ENCODE results near the gene AGBL1.

Gene AGBL1

GRCh38 chr15:86255247-86255646, 175.6 kb downstream of the AGBL1 start:
- DNase-seq = no peak

- DNase-seq = no peak
Measured at GRCh38 chr15:86256628-86257027, 177.0 kb downstream of the AGBL1 start.

- peak; percentile 56 for DNase-seq
Measured at GRCh38 chr15:86259589-86259988, 179.9 kb downstream of the AGBL1 start.

DNA sequence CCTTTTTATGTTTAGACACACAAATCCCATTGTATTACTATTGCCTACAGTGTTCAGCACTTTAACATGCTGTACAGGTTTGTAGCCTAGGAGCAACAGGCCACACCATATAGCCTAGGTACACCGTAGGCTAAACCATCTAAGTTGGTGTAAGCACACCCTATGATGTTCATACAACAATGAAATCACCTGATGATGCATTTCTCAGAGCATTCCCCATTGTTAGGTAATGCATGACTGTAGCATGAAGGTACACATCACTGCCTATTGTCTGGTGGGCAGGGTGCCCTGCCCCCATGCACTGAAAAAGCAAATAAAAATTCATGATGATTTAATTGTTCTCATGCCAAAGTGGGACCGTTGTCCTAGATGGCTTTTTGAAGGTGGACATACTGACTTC, 183.6 kb downstream of the AGBL1 start:
- DNase-seq = no peak

GRCh38 chr15:86266896-86267484, 187.3 kb downstream of the AGBL1 start:
- no peak for DNase-seq

GRCh38 chr15:86267892-86268291, 188.2 kb downstream of the AGBL1 start:
- DNase-seq = no peak

- no peak for DNase-seq
Measured at GRCh38 chr15:86268558-86268957, 188.9 kb downstream of the AGBL1 start.

DNA sequence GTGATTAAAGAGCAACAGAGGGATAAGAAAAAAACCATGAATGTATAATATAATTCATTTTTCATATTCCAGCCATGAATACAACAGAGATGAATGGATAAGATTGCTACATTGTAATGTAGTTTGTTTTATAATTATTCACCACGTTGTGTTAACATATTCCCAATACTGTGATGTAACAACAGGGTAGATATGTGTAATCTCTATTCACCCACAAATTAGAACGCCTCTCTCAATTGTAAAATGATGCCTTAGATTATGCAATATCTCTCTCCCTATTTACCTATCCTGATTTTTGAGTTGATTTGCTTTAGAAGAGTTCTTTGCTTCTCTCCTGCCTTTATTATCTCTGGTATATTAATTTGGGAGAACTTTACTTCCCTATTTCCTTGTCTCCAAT, 193.6 kb downstream of the AGBL1 start:
- no peak for DNase-seq

- no peak for DNase-seq
Measured at GRCh38 chr15:86275361-86275760, 195.7 kb downstream of the AGBL1 start.

- DNase-seq = no peak
Measured at GRCh38 chr15:86278586-86278985, 198.9 kb downstream of the AGBL1 start.

DNA sequence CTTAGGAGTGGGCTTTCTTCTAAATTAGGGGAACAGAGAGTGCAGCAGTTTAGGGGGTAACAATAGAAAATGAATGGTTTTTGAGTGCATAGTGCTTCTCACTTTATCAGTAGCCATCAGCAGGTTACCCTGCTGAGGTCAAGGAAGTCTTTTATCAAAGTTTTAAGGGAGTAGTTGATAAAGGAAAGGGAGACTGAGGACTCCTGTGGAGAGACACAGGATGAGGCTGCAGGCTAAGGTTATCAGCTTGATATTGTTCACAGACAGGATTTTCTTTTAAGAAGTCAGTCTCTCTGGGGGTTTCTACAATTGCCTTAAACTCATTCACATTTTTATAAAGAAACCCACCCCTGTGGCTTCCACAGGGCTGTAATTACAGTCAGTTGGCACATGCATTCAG, 205.0 kb downstream of the AGBL1 start:
- no peak for DNase-seq

DNA sequence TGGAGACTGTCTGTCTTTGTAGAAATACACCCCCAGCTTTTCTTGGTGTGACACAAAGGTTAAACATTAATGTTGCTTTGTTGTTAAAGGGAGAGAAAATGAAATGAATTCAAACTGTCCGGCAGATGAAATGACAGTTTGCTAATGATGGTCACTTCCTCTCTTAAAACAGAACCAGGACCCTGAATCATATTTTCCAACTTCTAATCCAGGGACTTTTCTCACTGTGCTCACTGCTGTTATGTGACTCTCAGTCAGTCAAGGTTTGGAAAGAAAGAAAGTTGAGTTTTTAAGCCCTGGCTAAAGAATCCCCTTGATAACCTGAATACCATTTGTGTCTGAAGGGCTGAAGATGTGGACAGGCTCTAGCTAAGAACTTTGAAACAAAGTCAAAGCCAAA, 215.8 kb downstream of the AGBL1 start:
- no peak for DNase-seq

- no peak for DNase-seq
Measured at GRCh38 chr15:86296769-86297168, 217.1 kb downstream of the AGBL1 start.

GRCh38 chr15:86300390-86301125, 220.9 kb downstream of the AGBL1 start:
- DNase-seq = no peak

DNA sequence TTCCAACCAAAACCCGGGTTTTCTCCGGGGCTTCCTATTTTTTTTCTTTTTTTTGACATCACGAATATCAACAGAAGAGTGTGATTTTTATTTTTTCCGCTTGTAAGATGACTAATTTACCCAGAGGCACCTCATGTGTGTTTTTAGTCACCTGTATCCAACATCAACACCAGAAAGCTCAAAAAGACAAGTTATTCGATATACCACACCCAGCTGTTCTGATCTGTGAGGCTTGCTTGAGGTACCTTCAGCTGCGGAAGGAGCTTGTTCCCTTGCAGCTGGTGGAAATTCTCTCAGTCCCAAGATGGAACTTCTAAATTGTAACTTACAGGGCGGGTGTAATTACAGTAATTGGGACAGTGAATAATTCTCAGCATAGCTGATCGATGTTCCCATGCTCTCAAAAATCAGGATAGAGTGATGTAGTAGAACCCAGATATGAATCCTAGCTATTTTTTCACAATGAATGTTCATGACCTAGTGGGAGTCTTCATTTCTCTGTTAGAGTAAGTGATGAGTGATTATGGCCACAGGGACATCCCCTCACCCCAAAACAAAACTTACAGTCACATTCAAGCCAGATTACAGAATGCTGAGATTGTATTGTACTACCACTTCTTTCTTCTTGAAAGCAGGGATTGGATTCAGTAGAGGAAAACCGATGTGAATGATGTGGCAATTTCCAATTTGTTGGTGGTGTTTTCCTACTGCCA, 232.1 kb downstream of the AGBL1 start:
- no peak for DNase-seq

DNA sequence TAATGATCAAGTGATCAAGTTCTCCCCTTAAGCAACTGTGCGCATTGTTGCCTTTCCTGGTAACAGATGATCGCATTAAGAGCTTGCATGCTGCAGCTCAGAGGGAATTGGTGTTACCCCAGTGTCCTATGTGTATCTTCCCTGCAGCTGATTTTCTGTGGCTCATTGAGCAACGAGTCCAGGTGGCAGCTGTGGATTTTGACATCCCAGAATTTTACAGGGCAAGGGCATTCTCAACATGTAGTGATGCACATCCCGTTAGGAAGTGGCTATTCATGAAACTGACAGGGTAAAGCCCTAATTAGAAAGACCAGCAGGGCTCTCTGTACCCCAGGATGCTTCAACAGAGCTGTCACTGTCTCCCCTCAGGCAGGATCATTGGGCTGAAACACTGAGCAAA, 232.8 kb downstream of the AGBL1 start:
- DNase-seq = no peak

- DNase-seq = no peak
Measured at GRCh38 chr15:86316216-86316615, 236.5 kb downstream of the AGBL1 start.

GRCh38 chr15:86316726-86317383, 237.2 kb downstream of the AGBL1 start:
- DNase-seq = no peak

DNA sequence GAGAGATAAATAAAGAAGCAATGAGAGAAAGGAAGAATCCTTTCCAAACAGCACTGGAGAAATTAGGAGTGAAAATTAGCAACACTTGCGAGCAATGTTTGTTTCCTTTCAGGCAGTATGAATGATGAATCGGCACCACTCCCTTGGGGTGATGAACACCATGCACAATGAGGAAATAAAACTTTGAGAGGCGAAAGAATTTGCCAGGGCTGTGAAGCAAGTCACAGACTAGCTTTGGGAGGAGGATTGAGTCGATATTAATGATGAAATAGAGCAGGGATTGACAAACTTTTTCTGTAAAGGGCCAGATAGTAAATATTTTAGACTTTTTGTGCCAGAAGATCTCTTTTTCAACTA, 237.7 kb downstream of the AGBL1 start:
- DNase-seq = no peak

- no peak for DNase-seq
Measured at GRCh38 chr15:86322629-86323028, 243.0 kb downstream of the AGBL1 start.

GRCh38 chr15:86327230-86327865, 247.7 kb downstream of the AGBL1 start:
- no peak for DNase-seq

- no peak for DNase-seq
Measured at GRCh38 chr15:86328658-86329057, 249.0 kb downstream of the AGBL1 start.

DNA sequence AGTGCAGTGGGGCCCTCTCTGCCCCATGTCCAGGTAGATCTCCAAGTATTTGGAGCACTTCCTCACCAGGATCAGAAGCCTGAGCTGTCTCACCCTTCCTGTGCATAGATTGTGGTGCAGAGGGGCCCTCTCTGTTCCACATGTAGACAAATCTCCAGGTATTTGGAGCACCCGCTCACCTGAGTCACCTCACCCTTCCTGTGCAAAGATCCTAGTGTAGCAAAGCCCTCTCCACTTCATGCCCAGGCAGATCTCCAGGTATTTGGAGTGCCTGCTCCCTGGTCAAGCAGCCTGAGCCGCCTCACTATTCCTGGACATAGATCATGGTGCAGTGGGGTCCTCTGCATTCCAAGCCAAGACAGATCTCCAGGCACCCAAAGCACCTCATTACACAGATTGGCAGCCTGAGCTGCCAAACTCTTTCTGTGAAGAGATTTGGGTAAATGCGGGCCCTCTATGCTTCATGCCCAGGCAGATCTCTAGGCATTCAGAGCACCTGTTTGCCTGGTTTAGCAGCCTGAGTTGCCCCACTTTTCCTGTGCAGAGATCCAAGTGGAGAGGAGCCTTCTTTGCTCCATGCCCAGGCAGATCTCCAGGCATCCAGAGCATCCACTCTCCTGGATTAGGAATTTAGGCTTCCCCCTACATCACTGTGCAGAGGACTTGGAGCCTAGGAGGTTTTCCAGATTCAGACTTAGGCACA, 249.8 kb downstream of the AGBL1 start:
- no peak for DNase-seq
